AG04450 (cell line): Measurements from ENCODE around the gene DYNLT5. TPM values are rescaled to one million over a fixed set of nuclear protein-coding genes. Genes with fewer than 3 reads are reported as not detected.
"Not testable (repeated sequence)": the region's sequence is repeated elsewhere in the genome, so short reads cannot be mapped to it uniquely, and the experiment has no call there.

Experiments
- CTCF ChIA-PET: fragments of 300-600, 350-600 bp; formaldehyde crosslinking; extraction: SDS; loops from one replicate; lab custom pipeline; 2022; ENCODE audit warnings: antibody characterized with exemption, inconsistent platforms; lab: Charles Lee
- POLR2A ChIA-PET: fragments of 350-600 bp; formaldehyde crosslinking; extraction: SDS; loops from one replicate; lab custom pipeline; 2021; ENCODE audit warnings: antibody characterized with exemption, inconsistent platforms; lab: Yijun Ruan, JAX
- DNase-seq: peaks from one replicate; pipeline ENCODE4 v3.0.0-alpha.2; 2011; ENCODE audit warnings: low read depth, low spot score
- H3K27ac ChIP-seq: one replicate; pipeline ENCODE4 v1.5.1; 2012; ENCODE audit warnings: low read depth, low read length, control low read depth
- H3K27me3 ChIP-seq: one replicate; pipeline ENCODE4 v1.6.0; 2012; ENCODE audit warnings: low read length; ENCODE audit not compliant: control insufficient read depth, insufficient read depth
- H3K4me3 ChIP-seq: 2 replicates; pipeline ENCODE4 v1.5.1; 2011; ENCODE audit warnings: mild to moderate bottlenecking, low read depth, low read length, control low read depth
- H3K9me3 ChIP-seq: 2 replicates; pipeline ENCODE4 v1.5.1; 2012; ENCODE audit warnings: low read length; ENCODE audit not compliant: control insufficient read depth, insufficient read depth
- polyA plus RNA-seq: library from polyadenylated mRNA; depleted of rRNA; stranded (reverse); fragments of >200 nt; gene quantifications from 2 replicates; pipeline ENCODE4 v1.2.3, GENCODE V29; 2011
- TF ChIP-seq, protein P1 (sequence below): IDR thresholded peaks from 2 replicates; pipeline ENCODE4 v1.5.1; 2011; ENCODE audit warnings: low read depth, low read length, control low read depth, inconsistent platforms

The DYNLT5 gene
- polyA plus RNA-seq, 1 experiment, result 0.98 TPM

- TF ChIP-seq, protein P1, sequence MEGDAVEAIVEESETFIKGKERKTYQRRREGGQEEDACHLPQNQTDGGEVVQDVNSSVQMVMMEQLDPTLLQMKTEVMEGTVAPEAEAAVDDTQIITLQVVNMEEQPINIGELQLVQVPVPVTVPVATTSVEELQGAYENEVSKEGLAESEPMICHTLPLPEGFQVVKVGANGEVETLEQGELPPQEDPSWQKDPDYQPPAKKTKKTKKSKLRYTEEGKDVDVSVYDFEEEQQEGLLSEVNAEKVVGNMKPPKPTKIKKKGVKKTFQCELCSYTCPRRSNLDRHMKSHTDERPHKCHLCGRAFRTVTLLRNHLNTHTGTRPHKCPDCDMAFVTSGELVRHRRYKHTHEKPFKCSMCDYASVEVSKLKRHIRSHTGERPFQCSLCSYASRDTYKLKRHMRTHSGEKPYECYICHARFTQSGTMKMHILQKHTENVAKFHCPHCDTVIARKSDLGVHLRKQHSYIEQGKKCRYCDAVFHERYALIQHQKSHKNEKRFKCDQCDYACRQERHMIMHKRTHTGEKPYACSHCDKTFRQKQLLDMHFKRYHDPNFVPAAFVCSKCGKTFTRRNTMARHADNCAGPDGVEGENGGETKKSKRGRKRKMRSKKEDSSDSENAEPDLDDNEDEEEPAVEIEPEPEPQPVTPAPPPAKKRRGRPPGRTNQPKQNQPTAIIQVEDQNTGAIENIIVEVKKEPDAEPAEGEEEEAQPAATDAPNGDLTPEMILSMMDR, result no peak
- ChIA-PET POLR2A (no interaction called here), CTCF (interaction anchor here (0.9 to 1.0 kb wide), 2 partner anchors 11 to 12 kb away, joined by 3 read pairs; no protein-coding TSS in a partner anchor)
- no peaks in the 10 kb centered on the region for H3K27me3 ChIP-seq
- H3K4me3 ChIP-seq, result no peak overlapping the region
- no peak for DNase-seq
- no peaks in the 10 kb centered on the region for H3K9me3 ChIP-seq
- H3K27ac ChIP-seq, result no peak overlapping the region
Measured at GRCh38 chr1:66733348-66734017, 18.8 kb upstream of the DYNLT5 start.

DNA sequence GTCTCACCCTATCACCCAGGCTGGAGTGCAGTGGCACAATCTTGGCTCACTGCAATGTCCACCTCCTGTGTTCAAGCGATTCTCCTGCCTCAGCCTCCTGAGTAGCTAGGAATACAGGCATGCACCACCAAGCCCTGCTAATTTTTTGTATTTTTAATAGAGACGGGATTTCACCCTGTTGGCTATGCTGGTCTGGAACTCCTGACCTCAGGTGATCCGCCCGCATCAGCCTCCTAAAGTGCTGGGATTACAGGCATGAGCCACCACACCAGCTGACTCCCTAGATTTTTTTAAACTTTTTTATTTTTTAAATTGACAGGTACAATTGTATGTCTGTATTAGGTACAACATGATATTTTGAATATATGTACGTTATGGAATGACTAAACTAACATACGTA lies 17.7 kb upstream of the DYNLT5 start:
- POLR2A ChIA-PET, CTCF ChIA-PET, H3K27ac ChIP-seq: not testable (repeated sequence)

GRCh38 chr1:66737836-66738235 lies 14.4 kb upstream of the DYNLT5 start:
- no peaks in the 10 kb centered on the region for H3K27me3 ChIP-seq
- no peak overlapping the region for H3K27ac ChIP-seq
- TF ChIP-seq, protein P1, result no peak
- H3K9me3 ChIP-seq, result no peaks in the 10 kb centered on the region
- ChIA-PET CTCF (interaction anchor here (2.5 kb wide), 1 partner anchor 12 kb away, joined by 19 read pairs; no protein-coding TSS in a partner anchor), POLR2A (no interaction called here)
- no peak overlapping the region for H3K4me3 ChIP-seq
- no peak for DNase-seq

More for the DNA sequence above, 17.7 kb upstream of the DYNLT5 start:
- DNase-seq, H3K9me3 ChIP-seq, H3K4me3 ChIP-seq, H3K27me3 ChIP-seq: not testable (repeated sequence)

GRCh38 chr1:66739401-66740157 lies 12.7 kb upstream of the DYNLT5 start:
- POLR2A ChIA-PET, result no interaction called here
- Histone ChIP-seq H3K4me3 (no peak overlapping the region), H3K27ac (no peak overlapping the region)

GRCh38 chr1:66745451-66745850 lies 6.8 kb upstream of the DYNLT5 start:
- no peaks in the 10 kb centered on the region for H3K9me3 ChIP-seq
- TF ChIP-seq, protein P1, result no peak
- H3K4me3 ChIP-seq, result no peak overlapping the region
- ChIA-PET POLR2A (no interaction called here), CTCF (interaction anchor here (0.6 to 1.4 kb wide), 3 partner anchors 12 to 20 kb away, joined by 3 to 6 read pairs (median 3); no protein-coding TSS in a partner anchor)
- DNase-seq, result no peak
- no peak overlapping the region for H3K27ac ChIP-seq
- H3K27me3 ChIP-seq, result no peaks in the 10 kb centered on the region

More at GRCh38 chr1:66739401-66740157, 12.7 kb upstream of the DYNLT5 start:
- TF ChIP-seq, protein P1, result no peak
- no peaks in the 10 kb centered on the region for H3K9me3 ChIP-seq
- CTCF ChIA-PET, result interaction anchor here (1.3 kb wide), 1 partner anchor 13 kb away, joined by 7 read pairs; no protein-coding TSS in a partner anchor
- H3K27me3 ChIP-seq, result no peaks in the 10 kb centered on the region
- DNase-seq, result no peak
